A673 (cell line): ENCODE results near the gene FHIT.

Experiments used
- EZH2 ChIP-seq: fragments of 200-600 bp; sonication (generic); IDR thresholded peaks from 2 replicates; pipeline ENCODE4 v1.6.1; 2017; ENCODE audit warnings: borderline replicate concordance, low read depth, mild to moderate bottlenecking, mixed read lengths, antibody characterized with exemption, low read length; ENCODE audit not compliant: poor library complexity, severe bottlenecking
- TF ChIP-seq, protein P1 (sequence below): fragments of 300-800, 200-600 bp; sonication (generic); conservative IDR thresholded peaks from 2 replicates; pipeline ENCODE4 v1.5.1; 2017; ENCODE audit warnings: low read depth, mild to moderate bottlenecking, antibody characterized with exemption, low read length, moderate library complexity, mixed read lengths

DNA sequence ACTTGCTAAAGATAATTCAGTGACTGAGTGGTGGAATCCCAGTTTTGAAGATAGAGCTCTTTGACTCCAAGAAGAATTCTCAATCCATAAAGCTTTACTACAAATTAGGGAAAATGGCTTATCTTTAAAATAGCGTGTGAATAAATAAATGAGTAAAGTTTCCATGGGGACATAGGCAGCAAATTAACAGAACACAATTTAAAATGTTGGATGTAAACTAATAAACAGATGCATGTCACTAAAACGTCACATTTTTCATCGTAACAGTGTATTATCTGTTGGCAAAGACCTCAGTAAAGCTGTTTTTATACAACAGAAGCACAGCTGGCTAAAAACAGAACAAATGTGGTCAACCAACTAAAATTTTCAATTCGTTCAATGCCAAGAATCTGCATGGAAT, 1287.6 kb downstream of the FHIT start:
- TF ChIP-seq, protein P1, sequence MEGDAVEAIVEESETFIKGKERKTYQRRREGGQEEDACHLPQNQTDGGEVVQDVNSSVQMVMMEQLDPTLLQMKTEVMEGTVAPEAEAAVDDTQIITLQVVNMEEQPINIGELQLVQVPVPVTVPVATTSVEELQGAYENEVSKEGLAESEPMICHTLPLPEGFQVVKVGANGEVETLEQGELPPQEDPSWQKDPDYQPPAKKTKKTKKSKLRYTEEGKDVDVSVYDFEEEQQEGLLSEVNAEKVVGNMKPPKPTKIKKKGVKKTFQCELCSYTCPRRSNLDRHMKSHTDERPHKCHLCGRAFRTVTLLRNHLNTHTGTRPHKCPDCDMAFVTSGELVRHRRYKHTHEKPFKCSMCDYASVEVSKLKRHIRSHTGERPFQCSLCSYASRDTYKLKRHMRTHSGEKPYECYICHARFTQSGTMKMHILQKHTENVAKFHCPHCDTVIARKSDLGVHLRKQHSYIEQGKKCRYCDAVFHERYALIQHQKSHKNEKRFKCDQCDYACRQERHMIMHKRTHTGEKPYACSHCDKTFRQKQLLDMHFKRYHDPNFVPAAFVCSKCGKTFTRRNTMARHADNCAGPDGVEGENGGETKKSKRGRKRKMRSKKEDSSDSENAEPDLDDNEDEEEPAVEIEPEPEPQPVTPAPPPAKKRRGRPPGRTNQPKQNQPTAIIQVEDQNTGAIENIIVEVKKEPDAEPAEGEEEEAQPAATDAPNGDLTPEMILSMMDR = no peak
- no peak for TF ChIP-seq EZH2
